K562 (cell line): Measurements from ENCODE around the gene MAU2. TPM values are rescaled to one million over a fixed set of nuclear protein-coding genes. Genes with fewer than 3 reads are reported as not detected.

ENCODE experiments used
- ARID2 ChIP-seq: fragments of 450-650 bp; IDR thresholded peaks from 2 replicates; pipeline ENCODE4 v1.6.1; 2017; ENCODE audit warnings: antibody characterized with exemption, mild to moderate bottlenecking
- FOXM1 ChIP-seq, 2 experiments: fragments of 450-650 bp in 1 of 2; sonication (generic) in 1 of 2; formaldehyde crosslinking in 1 of 2; IDR thresholded peaks; 2 replicates each; pipeline versions ENCODE4 v1.6.1 to v1.9.0; 2017 to 2022; ENCODE audit warnings: low read depth in 2 of 2, mild to moderate bottlenecking in 2 of 2, missing genetic modification reagents in 1 of 2, moderate library complexity in 1 of 2
- JUNB ChIP-seq: fragments of 450-650 bp; formaldehyde crosslinking; conservative IDR thresholded peaks from 2 replicates; pipeline ENCODE4 v1.4.0; 2020; ENCODE audit warnings: mild to moderate bottlenecking
- MAFG ChIP-seq: fragments of 450-650 bp; conservative IDR thresholded peaks from 2 replicates; pipeline ENCODE4 v1.6.1; 2016; ENCODE audit warnings: missing genetic modification characterization, missing compliant biosample characterization
- MAFK ChIP-seq: IDR thresholded peaks from 2 replicates; pipeline ENCODE4 v1.6.1; 2011; ENCODE audit warnings: low read length, improper control_type of control experiment
- NEUROD1 ChIP-seq: fragments of 150-350 bp; IDR thresholded peaks from 2 replicates; pipeline ENCODE4 v1.6.1; 2014; ENCODE audit warnings: borderline replicate concordance, low read length, low read depth; ENCODE audit not compliant: partially characterized antibody
- PHB ChIP-seq: fragments of 250-450 bp; sonication (Bioruptor Pico); IDR thresholded peaks from 2 replicates; pipeline ENCODE4 v1.5.0; 2021
- STAG1 ChIP-seq: sonication (generic); formaldehyde crosslinking; IDR thresholded peaks from 2 replicates; pipeline ENCODE4 v1.5.0; 2020; ENCODE audit warnings: missing genetic modification reagents, borderline replicate concordance
- TAF7 ChIP-seq: fragments of 450-650 bp; IDR thresholded peaks from 2 replicates; pipeline ENCODE4 v1.6.1; 2016; ENCODE audit warnings: missing genetic modification characterization, missing compliant biosample characterization
- XRCC3 ChIP-seq: fragments of 450-650 bp; IDR thresholded peaks from 2 replicates; pipeline ENCODE4 v1.6.1; 2017; ENCODE audit warnings: mild to moderate bottlenecking, moderate library complexity
- ZNF140 ChIP-seq: fragments of 250-450 bp; sonication (Bioruptor Pico); IDR thresholded peaks from 2 replicates; pipeline ENCODE4 v1.8.0; 2021; ENCODE audit warnings: moderate library complexity, mild to moderate bottlenecking, inconsistent platforms
- ZNF239 ChIP-seq: fragments of 250-450 bp; sonication (Bioruptor Pico); IDR thresholded peaks from 2 replicates; pipeline ENCODE4 v1.4.0; 2020; ENCODE audit warnings: mild to moderate bottlenecking
- polyA plus RNA-seq, 8 experiments: library from polyadenylated mRNA; depleted of rRNA in 4 of 8; stranded (reverse) in 5 of 8; unstranded in 3 of 8; fragments of >200 nt; fragmentation: Nextera tagmentation in 2 of 8; fragmentation: Illumina TruSeq in 1 of 8; extraction: Ambion mirVana in 2 of 8; extraction: Trizol in 1 of 8; gene quantifications; 2 replicates each; pipeline versions ENCODE4 v1.2.1 to v1.2.3, GENCODE V29; 2011 to 2014; ENCODE audit warnings: inconsistent platforms in 1 of 8, missing spikeins in 1 of 8
- total RNA-seq, 7 experiments: library from RNA; depleted of rRNA in 6 of 7; stranded (reverse); fragments of >200 nt in 6 of 7; fragmentation: Illumina TruSeq in 2 of 7; extraction: Trizol in 2 of 7; gene quantifications; 2 replicates each; pipeline versions ENCODE4 v1.2.1 to v1.2.3, GENCODE V29; 2011 to 2021; ENCODE audit warnings: low replicate concordance in 1 of 7
- TF ChIP-seq, protein P1 (sequence below): fragments of 450-650 bp; formaldehyde crosslinking; IDR thresholded peaks from 2 replicates; pipeline ENCODE4 v1.4.0; 2020; ENCODE audit warnings: mild to moderate bottlenecking, mixed read lengths
- TF ChIP-seq, protein P2 (sequence below), 2 experiments: IDR thresholded peaks; 2 replicates each; pipeline ENCODE4 v1.6.1; 2012; ENCODE audit warnings: improper control_type of control experiment in 2 of 2, low read depth in 2 of 2, low read length in 2 of 2, borderline replicate concordance in 1 of 2
- TF ChIP-seq, protein P3 (sequence below): fragments of 450-650 bp; IDR thresholded peaks from 2 replicates; pipeline ENCODE4 v1.6.1; 2016; ENCODE audit warnings: low read depth

Gene MAU2
- total and polyA plus RNA-seq, 9 of the 15 experiments (the other 6 are each of a cell fraction or from before 2014, with no cell fraction given): 1.2 to 48.1 (median 19.4) TPM

DNA sequence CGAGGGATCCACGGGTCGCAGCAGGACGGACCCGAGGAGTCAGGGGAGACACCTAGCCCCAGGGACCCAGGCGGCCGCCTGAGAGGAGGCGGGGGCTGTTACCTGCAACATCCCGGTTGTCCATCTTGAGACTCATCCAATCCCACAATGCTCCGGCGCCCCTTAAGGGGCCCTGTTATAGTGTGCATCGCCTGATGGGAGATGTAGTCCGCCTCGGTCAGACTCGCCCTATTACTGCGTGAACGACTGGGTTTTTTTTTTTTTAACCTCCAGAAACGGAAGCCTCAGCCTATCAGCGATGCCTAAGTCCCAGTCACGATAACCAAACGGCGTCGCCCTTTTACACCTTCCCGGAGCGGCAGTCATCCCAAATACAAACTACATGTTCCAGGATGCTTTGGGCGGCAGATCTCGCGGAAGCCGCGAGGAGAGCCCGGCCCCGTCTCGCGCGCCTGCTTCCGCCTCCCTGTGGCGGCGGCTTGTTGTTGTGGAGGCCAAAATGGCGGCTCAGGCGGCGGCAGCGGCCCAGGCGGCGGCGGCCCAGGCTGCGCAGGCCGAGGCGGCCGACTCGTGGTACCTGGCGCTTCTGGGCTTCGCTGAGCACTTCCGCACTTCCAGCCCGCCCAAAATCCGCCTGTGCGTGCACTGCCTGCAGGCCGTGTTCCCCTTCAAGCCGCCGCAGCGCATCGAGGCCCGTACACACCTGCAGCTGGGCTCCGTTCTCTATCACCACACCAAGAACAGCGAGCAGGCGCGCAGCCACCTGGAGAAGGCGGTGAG, at the start of gene MAU2, which contains the start of gene SUGP1 (continued):
- TF ChIP-seq STAG1: 0 out of 2 replicates have a peak, but pooled peaks have one; percentile 27
- TF ChIP-seq, protein P1, sequence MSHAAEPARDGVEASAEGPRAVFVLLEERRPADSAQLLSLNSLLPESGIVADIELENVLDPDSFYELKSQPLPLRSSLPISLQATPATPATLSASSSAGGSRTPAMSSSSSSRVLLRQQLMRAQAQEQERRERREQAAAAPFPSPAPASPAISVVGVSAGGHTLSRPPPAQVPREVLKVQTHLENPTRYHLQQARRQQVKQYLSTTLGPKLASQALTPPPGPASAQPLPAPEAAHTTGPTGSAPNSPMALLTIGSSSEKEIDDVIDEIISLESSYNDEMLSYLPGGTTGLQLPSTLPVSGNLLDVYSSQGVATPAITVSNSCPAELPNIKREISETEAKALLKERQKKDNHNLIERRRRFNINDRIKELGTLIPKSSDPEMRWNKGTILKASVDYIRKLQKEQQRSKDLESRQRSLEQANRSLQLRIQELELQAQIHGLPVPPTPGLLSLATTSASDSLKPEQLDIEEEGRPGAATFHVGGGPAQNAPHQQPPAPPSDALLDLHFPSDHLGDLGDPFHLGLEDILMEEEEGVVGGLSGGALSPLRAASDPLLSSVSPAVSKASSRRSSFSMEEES (CRISPR knock-in tag): no peak
- TF ChIP-seq, protein P2, sequence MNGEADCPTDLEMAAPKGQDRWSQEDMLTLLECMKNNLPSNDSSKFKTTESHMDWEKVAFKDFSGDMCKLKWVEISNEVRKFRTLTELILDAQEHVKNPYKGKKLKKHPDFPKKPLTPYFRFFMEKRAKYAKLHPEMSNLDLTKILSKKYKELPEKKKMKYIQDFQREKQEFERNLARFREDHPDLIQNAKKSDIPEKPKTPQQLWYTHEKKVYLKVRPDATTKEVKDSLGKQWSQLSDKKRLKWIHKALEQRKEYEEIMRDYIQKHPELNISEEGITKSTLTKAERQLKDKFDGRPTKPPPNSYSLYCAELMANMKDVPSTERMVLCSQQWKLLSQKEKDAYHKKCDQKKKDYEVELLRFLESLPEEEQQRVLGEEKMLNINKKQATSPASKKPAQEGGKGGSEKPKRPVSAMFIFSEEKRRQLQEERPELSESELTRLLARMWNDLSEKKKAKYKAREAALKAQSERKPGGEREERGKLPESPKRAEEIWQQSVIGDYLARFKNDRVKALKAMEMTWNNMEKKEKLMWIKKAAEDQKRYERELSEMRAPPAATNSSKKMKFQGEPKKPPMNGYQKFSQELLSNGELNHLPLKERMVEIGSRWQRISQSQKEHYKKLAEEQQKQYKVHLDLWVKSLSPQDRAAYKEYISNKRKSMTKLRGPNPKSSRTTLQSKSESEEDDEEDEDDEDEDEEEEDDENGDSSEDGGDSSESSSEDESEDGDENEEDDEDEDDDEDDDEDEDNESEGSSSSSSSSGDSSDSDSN (IDR thresholded peaks at IDR 0.05; ENCODE audit: borderline replicate concordance in 1 of 2, low read depth in 2 of 2, low read length in 2 of 2): no peak
- no peak for TF ChIP-seq JUNB
- no peak for TF ChIP-seq XRCC3
- no peak for TF ChIP-seq ZNF140 (CRISPR knock-in tag)
- TF ChIP-seq TAF7 (tag): peak; percentile 64
- TF ChIP-seq ZNF239 (CRISPR knock-in tag): 0 out of 2 replicates have a peak, but pooled peaks have one; percentile 22
- TF ChIP-seq FOXM1 (IDR thresholded peaks at IDR 0.05; ENCODE audit: low read depth): peak; percentile 95
- TF ChIP-seq FOXM1 (CRISPR knock-in tag; IDR thresholded peaks at IDR 0.05; ENCODE audit: low read depth): peak; percentile 92; the same call in 1 of the 2 replicates
- TF ChIP-seq NEUROD1: peak; percentile 76
- 0 out of 2 replicates have a peak, but pooled peaks have one; percentile 0 for TF ChIP-seq MAFK
- TF ChIP-seq MAFG: no peak
- no peak for TF ChIP-seq PHB
- no peak for TF ChIP-seq ARID2
- TF ChIP-seq, protein P3, sequence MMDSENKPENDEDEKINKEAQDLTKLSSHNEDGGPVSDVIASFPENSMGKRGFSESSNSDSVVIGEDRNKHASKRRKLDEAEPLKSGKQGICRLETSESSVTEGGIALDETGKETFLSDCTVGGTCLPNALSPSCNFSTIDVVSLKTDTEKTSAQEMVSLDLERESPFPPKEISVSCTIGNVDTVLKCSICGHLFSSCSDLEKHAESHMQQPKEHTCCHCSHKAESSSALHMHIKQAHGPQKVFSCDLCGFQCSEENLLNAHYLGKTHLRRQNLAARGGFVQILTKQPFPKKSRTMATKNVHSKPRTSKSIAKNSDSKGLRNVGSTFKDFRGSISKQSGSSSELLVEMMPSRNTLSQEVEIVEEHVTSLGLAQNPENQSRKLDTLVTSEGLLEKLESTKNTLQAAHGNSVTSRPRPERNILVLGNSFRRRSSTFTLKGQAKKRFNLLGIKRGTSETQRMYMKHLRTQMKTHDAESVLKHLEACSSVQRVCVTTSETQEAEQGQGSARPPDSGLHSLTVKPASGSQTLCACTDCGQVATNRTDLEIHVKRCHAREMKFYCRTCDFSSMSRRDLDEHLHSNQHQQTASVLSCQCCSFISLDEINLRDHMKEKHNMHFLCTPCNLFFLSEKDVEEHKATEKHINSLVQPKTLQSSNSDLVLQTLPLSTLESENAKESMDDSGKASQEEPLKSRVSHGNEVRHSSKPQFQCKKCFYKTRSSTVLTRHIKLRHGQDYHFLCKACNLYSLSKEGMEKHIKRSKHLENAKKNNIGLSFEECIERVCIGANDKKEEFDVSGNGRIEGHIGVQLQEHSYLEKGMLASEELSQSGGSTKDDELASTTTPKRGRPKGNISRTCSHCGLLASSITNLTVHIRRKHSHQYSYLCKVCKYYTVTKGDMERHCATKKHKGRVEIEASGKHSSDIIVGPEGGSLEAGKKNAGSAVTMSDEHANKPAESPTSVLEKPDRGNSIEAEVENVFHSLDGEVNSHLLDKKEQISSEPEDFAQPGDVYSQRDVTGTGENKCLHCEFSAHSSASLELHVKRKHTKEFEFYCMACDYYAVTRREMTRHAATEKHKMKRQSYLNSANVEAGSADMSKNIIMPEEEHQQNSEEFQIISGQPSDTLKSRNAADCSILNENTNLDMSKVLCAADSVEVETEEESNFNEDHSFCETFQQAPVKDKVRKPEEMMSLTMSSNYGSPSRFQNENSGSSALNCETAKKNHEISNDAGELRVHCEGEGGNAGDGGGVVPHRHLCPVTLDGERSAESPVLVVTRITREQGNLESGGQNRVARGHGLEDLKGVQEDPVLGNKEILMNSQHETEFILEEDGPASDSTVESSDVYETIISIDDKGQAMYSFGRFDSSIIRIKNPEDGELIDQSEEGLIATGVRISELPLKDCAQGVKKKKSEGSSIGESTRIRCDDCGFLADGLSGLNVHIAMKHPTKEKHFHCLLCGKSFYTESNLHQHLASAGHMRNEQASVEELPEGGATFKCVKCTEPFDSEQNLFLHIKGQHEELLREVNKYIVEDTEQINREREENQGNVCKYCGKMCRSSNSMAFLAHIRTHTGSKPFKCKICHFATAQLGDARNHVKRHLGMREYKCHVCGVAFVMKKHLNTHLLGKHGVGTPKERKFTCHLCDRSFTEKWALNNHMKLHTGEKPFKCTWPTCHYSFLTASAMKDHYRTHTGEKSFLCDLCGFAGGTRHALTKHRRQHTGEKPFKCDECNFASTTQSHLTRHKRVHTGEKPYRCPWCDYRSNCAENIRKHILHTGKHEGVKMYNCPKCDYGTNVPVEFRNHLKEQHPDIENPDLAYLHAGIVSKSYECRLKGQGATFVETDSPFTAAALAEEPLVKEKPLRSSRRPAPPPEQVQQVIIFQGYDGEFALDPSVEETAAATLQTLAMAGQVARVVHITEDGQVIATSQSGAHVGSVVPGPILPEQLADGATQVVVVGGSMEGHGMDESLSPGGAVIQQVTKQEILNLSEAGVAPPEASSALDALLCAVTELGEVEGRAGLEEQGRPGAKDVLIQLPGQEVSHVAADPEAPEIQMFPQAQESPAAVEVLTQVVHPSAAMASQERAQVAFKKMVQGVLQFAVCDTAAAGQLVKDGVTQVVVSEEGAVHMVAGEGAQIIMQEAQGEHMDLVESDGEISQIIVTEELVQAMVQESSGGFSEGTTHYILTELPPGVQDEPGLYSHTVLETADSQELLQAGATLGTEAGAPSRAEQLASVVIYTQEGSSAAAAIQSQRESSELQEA: no peak
